Inferior parietal cortex (tissue), 1 donor: ENCODE data around the gene MCM9.

ENCODE experiments used
- DNase-seq: peaks from one replicate; pipeline ENCODE4 v3.0.0-alpha.2; 2016; ENCODE audit errors: extremely low spot score

Gene MCM9

GRCh38 chr6:118934461-118935330 is at the start of gene MCM9:
Gene MCM9, minus strand, starts transcription at chr6:118935159. Its CDS starts 3,436 bp downstream, at chr6:118931723.
- DNase-seq: peak; percentile 80

GRCh38 chr6:118984342-118984741 is 49.4 kb upstream of the MCM9 start:
- DNase-seq: no peak

- no peak for DNase-seq
These were observed 47.6 kb upstream of the MCM9 start for GRCh38 chr6:118982575-118982911.

- DNase-seq: no peak
These were observed 47.1 kb upstream of the MCM9 start for GRCh38 chr6:118981884-118982574.

GRCh38 chr6:118980063-118980462 is 45.1 kb upstream of the MCM9 start:
- DNase-seq: no peak

GRCh38 chr6:118974790-118975189 is 39.8 kb upstream of the MCM9 start:
- DNase-seq: no peak

- DNase-seq: no peak
These were observed 36.7 kb upstream of the MCM9 start for GRCh38 chr6:118971682-118972081.

- no peak for DNase-seq
These were observed 35.9 kb upstream of the MCM9 start for GRCh38 chr6:118970866-118971265.

- peak; percentile 64 for DNase-seq
These were observed 33.5 kb upstream of the MCM9 start for GRCh38 chr6:118968416-118968815.

- DNase-seq: no peak
These were observed 32.3 kb upstream of the MCM9 start for GRCh38 chr6:118967239-118967638.

- DNase-seq: no peak
These were observed 30.9 kb upstream of the MCM9 start for GRCh38 chr6:118965843-118966370.

- DNase-seq: no peak
These were observed 30.4 kb upstream of the MCM9 start for GRCh38 chr6:118965371-118965770.

- no peak for DNase-seq
These were observed 28.0 kb upstream of the MCM9 start for GRCh38 chr6:118963003-118963402.

GRCh38 chr6:118959903-118960302 is 24.9 kb upstream of the MCM9 start:
- no peak for DNase-seq

GRCh38 chr6:118953391-118953790 is 18.4 kb upstream of the MCM9 start:
- no peak for DNase-seq

- DNase-seq: no peak
These were observed 17.7 kb upstream of the MCM9 start for GRCh38 chr6:118952683-118953082.

- no peak for DNase-seq
These were observed 10.3 kb upstream of the MCM9 start for GRCh38 chr6:118945217-118945616.

- no peak for DNase-seq
These were observed 5.8 kb upstream of the MCM9 start for GRCh38 chr6:118940770-118941169.

- DNase-seq: no peak
These were observed 4.7 kb upstream of the MCM9 start for GRCh38 chr6:118939683-118940082.

GRCh38 chr6:118935978-118936703 is 1.2 kb upstream of the MCM9 start:
- DNase-seq: no peak

GRCh38 chr6:118935331-118935668 is 341 bp upstream of the MCM9 start:
- DNase-seq: no peak

- DNase-seq: no peak
These were observed 1.0 kb downstream of the MCM9 start for GRCh38 chr6:118933855-118934460.
